ENCODE data around the gene CROCC2. TPM values are rescaled to one million over a fixed set of nuclear protein-coding genes. Genes with fewer than 3 reads are reported as not detected.

Gene CROCC2
- polyA plus RNA-seq, 4 donors, result 0.13 to 0.18 TPM; not detected in 2

DNA sequence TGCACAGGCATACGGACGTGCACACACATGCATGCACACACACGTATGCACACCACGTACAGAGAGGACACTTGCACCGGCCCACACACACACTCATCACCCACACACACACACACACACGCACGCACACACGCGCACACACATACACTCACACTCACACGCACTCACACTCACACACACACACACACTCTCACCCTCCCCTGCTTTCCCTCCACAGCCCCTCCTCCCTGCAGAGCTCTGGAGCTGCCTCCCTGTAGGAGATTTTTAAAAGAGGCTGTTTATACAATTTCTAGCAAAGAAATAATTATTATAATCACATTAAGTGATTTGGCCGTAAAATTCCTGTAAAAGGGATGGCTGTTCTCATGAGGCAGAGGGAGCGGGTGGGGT, 55.8 kb downstream of the CROCC2 start:
- no peak overlapping the region for H3K27ac ChIP-seq (ENCODE audit: low read depth in 1 of 3, low read length in 2 of 3)
- DNase-seq (no peak), FAIRE-seq (no peak)
- 62 to 81% (median 64%) methylated on average over 12 of the region's 12 CpGs for WGBS, 3 donors
- peaks cover 0 to 53% (median 2%) of the 10 kb centered on the region in 3 donors for H3K4me1 ChIP-seq (ENCODE audit: control insufficient read depth in 3 of 3, insufficient read depth in 2 of 3, low read depth in 1 of 3, low read length in 2 of 3)
- H3K9me3 ChIP-seq (ENCODE audit: control insufficient read depth in 2 of 2, insufficient read depth in 1 of 2, low read depth in 1 of 2, low read length in 1 of 2), result no peaks in the 10 kb centered on the region
- no peak overlapping the region for H3K4me3 ChIP-seq (ENCODE audit: low read depth in 1 of 3, low read length in 3 of 3)
- H3K36me3 ChIP-seq (ENCODE audit: control insufficient read depth in 3 of 3, insufficient read depth in 2 of 3, low read depth in 1 of 3, low read length in 3 of 3), result no peaks in the 10 kb centered on the region
- no peaks in the 10 kb centered on the region for H3K27me3 ChIP-seq (ENCODE audit: control insufficient read depth in 3 of 3, insufficient read depth in 3 of 3, low read length in 3 of 3)

DNA sequence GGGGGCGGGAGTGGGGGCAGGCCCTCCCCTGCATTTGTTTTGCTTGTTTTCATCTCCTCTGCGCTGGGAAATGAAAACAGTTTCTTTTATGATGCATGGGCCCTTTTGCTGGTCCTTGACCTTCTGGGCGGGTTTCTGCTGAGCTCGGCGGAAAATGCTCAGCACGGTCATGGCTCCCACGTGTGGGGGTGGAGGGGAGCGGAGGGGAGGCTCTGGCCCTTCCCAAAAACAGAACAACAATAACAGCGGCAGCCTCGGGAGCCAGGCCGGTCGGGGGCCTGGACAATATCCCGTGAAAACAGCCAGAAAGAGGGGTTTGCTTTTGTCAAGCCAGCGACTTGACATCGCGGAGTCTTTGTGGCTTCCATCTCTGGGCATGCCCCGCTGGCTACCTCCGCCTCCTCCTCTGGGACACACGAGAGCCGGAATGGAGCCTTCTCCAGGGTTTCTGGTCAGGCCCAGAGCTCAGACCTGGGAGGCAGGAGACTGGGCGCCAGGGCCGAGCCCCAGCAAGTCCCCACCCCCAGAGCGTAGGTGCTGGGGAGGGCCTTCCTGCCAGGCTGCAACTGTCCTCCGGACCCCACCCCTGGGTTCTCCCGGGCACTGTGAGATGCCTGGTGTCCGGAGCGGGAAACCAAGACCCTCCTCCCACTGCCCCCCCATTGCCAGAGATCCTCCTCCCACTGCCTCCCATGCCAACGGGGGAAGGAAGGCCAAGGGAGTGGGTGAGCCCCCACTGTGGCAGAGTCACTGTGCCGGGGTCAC, 56.3 kb downstream of the CROCC2 start:
- H3K27me3 ChIP-seq (ENCODE audit: control insufficient read depth in 3 of 3, insufficient read depth in 3 of 3, low read length in 3 of 3), result no peaks in the 10 kb centered on the region
- WGBS, 3 donors, result 51 to 67% (median 58%) methylated on average over 25 to 29 of the region's 29 CpGs
- peaks cover 0 to 53% (median 2%) of the 10 kb centered on the region in 3 donors for H3K4me1 ChIP-seq (ENCODE audit: control insufficient read depth in 3 of 3, insufficient read depth in 2 of 3, low read depth in 1 of 3, low read length in 2 of 3)
- no peak for FAIRE-seq
- H3K9me3 ChIP-seq (ENCODE audit: control insufficient read depth in 2 of 2, insufficient read depth in 1 of 2, low read depth in 1 of 2, low read length in 1 of 2), result no peaks in the 10 kb centered on the region
- H3K4me3 ChIP-seq (ENCODE audit: low read depth in 1 of 3, low read length in 3 of 3), result no peak overlapping the region
- H3K27ac ChIP-seq (ENCODE audit: low read depth in 1 of 3, low read length in 2 of 3), result peak overlapping the region; percentile 52 to 84 (median 75)
- H3K36me3 ChIP-seq (ENCODE audit: control insufficient read depth in 3 of 3, insufficient read depth in 2 of 3, low read depth in 1 of 3, low read length in 3 of 3), result no peaks in the 10 kb centered on the region
- peak; percentile 5 to 63 for DNase-seq

DNA sequence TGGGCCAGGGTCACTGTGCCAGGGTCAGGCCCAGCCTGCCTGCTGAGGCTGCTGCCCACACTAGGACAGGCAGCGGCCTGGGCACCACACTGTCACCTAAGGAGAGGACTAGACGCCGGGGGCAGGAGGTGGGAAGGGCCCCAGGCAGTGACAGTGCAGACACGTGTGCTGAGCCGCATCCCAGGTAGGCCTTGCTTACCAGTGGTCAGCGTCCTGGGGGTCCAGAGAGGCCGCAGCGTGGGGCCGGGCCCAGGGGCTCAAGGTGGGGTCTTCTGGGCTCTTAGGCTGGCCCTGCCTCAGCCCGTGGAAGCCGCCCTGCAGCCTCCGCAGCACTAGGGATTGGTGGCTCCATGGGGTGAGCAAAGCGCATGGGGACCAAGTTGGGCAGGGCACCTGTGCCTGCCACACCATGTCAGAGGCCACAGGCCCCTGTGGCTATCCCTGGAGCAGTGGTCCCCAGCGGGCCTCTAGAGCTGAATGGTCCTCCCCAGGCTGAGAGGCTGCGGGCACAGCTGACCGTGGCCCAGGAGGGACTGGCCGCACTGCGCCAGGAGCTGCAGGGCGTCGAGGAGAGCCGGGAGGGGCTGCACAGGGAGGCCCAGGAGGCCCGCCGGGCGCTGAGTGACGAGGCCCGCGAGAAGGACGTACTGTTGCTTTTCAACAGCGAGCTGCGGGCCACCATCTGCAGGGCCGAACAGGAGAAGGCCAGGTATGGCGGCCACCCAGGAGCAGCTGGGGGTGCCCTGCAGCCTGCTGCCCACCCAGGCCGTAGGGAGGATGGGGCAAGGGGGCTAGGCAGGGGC, 57.1 kb downstream of the CROCC2 start:
- no peak for FAIRE-seq

DNA sequence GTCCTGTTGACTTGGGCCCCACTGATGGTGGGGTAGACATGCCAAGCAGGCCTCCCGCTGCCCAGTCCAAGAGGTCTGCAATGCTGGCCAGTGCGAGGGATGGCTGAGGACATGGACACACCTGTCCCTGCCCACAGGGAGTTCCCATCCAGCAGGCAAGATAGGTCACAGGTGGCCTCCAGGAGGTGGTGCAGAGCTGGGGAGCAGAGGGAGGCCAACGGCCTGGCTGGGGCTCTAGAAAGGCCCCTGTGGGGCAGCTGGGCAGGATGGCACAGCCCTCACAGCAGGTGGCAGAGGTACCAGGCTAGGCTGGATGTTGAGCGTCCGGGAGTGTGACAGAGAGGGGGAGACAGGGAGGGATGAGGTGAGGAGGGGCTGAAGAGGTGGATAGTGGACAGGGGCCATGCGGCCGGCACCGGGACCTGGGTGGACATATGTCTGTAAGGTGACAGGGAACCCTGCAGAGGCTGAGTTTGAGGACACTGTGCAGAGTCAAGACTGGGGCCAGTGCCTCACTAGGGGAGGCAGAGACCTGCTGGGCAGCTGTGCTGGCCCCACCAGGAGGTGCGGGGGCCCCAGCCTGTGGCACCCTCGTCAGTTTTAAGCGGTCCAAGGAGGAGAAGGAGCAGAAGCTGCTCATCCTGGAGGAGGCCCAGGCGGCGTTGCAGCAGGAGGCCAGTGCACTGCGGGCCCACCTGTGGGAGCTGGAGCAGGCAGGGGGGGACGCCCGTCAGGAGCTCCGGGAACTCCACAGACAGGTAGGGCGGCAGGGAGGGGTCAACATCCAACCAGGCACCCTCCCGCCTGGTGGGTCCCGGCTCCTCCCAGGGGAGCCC, 58.0 kb downstream of the CROCC2 start:
- no peak for FAIRE-seq
- WGBS, 3 donors, result 91 to 93% (median 91%) methylated on average over 20 of the region's 20 CpGs
- Histone ChIP-seq H3K4me3 (ENCODE audit: low read depth in 1 of 3, low read length in 3 of 3) (no peak overlapping the region), H3K36me3 (ENCODE audit: control insufficient read depth in 3 of 3, insufficient read depth in 2 of 3, low read depth in 1 of 3, low read length in 3 of 3) (no peaks in the 10 kb centered on the region), H3K27ac (ENCODE audit: low read depth in 1 of 3, low read length in 2 of 3) (no peak overlapping the region), H3K4me1 (ENCODE audit: control insufficient read depth in 3 of 3, insufficient read depth in 2 of 3, low read depth in 1 of 3, low read length in 2 of 3) (peaks cover 0 to 47% (median 2%) of the 10 kb centered on the region in 3 donors), H3K27me3 (ENCODE audit: control insufficient read depth in 3 of 3, insufficient read depth in 3 of 3, low read length in 3 of 3) (no peaks in the 10 kb centered on the region), H3K9me3 (ENCODE audit: control insufficient read depth in 2 of 2, insufficient read depth in 1 of 2, low read depth in 1 of 2, low read length in 1 of 2) (no peaks in the 10 kb centered on the region)
- no peak for DNase-seq

More for the DNA sequence above, 57.1 kb downstream of the CROCC2 start:
- Histone ChIP-seq H3K36me3 (ENCODE audit: control insufficient read depth in 3 of 3, insufficient read depth in 2 of 3, low read depth in 1 of 3, low read length in 3 of 3) (no peaks in the 10 kb centered on the region), H3K9me3 (ENCODE audit: control insufficient read depth in 2 of 2, insufficient read depth in 1 of 2, low read depth in 1 of 2, low read length in 1 of 2) (no peaks in the 10 kb centered on the region), H3K4me1 (ENCODE audit: control insufficient read depth in 3 of 3, insufficient read depth in 2 of 3, low read depth in 1 of 3, low read length in 2 of 3) (peaks cover 0 to 48% (median 2%) of the 10 kb centered on the region in 3 donors), H3K4me3 (ENCODE audit: low read depth in 1 of 3, low read length in 3 of 3) (no peak overlapping the region), H3K27ac (ENCODE audit: low read depth in 1 of 3, low read length in 2 of 3) (peak overlapping the region; percentile 52 to 84 (median 75)), H3K27me3 (ENCODE audit: control insufficient read depth in 3 of 3, insufficient read depth in 3 of 3, low read length in 3 of 3) (no peaks in the 10 kb centered on the region)
- WGBS, 3 donors, result 92 to 94% (median 93%) methylated on average over 28 to 33 of the region's 33 CpGs
- DNase-seq, result no peak

DNA sequence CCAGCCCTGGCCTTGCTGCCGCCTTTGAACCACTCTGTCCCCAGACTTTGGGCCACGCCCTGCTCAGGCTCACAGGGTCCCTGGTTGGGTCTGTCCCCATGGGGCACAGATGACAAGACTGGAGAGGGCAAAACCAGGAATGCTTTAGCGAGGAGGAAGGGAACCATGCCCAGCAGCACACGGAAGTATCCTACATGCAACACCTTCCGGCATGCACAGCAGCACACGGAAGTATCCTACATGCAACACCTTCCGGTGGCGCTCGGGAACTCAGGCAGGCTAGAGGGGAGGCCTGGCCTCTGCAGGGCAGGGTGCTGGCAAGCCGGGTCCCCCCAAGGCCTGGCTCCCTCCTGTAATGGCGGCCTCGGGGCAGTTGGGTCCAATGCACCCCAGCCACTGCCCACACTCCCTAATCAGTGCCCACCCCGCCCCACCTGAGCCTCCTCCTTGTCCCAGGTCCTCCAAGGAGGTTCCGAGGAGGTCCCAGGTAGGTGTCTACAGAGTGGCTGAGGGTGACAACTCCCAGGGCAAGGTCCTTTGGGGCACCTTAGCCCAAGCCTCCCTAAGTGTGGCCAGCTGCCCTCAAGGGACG, 58.7 kb downstream of the CROCC2 start:
- Histone ChIP-seq H3K36me3 (ENCODE audit: control insufficient read depth in 3 of 3, insufficient read depth in 2 of 3, low read depth in 1 of 3, low read length in 3 of 3) (no peaks in the 10 kb centered on the region), H3K4me3 (ENCODE audit: low read depth in 1 of 3, low read length in 3 of 3) (no peak overlapping the region), H3K27me3 (ENCODE audit: control insufficient read depth in 3 of 3, insufficient read depth in 3 of 3, low read length in 3 of 3) (no peaks in the 10 kb centered on the region), H3K9me3 (ENCODE audit: control insufficient read depth in 2 of 2, insufficient read depth in 1 of 2, low read depth in 1 of 2, low read length in 1 of 2) (no peaks in the 10 kb centered on the region), H3K27ac (ENCODE audit: low read depth in 1 of 3, low read length in 2 of 3) (no peak overlapping the region), H3K4me1 (ENCODE audit: control insufficient read depth in 3 of 3, insufficient read depth in 2 of 3, low read depth in 1 of 3, low read length in 2 of 3) (peaks cover 0 to 42% (median 2%) of the 10 kb centered on the region in 3 donors)
- no peak for FAIRE-seq
- 88 to 91% (median 89%) methylated on average over 13 to 15 of the region's 15 CpGs for WGBS, 3 donors
- DNase-seq, result no peak

DNA sequence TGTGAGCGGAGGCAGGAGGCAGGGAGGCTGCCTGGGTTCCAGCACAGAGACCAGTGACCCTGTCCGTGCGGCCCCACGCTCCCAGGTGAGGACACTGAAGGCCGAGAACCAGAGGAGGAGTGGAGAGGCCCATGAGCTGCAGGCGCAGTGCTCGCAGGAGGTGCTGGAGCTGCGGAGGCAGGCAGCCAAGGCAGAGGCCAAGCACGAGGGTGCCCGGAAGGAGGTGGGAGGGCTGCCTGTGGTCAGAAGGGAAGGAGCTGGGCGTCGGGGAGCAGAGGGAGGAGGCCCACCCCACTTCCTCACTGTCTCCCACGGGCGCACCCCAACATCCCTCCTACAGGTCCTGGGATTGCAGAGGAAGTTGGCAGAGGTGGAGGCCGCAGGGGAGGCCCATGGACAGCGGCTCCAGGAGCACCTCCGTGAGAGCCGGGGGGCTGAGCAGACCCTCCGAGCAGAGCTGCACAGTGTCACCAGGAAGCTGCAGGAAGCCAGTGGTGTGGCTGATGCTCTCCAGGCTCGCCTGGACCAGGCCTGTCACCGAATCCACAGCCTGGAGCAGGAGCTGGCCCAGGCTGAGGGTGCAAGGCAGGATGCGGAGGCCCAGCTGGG, 59.3 kb downstream of the CROCC2 start:
- no peak for DNase-seq
- no peak for FAIRE-seq
- 77 to 87% (median 81%) methylated on average over 19 to 22 of the region's 22 CpGs for WGBS, 3 donors
- Histone ChIP-seq H3K4me3 (ENCODE audit: low read depth in 1 of 3, low read length in 3 of 3) (no peak overlapping the region), H3K27me3 (ENCODE audit: control insufficient read depth in 3 of 3, insufficient read depth in 3 of 3, low read length in 3 of 3) (no peaks in the 10 kb centered on the region), H3K9me3 (ENCODE audit: control insufficient read depth in 2 of 2, insufficient read depth in 1 of 2, low read depth in 1 of 2, low read length in 1 of 2) (peaks cover 0 to 2% of the 10 kb centered on the region in 2 donors), H3K36me3 (ENCODE audit: control insufficient read depth in 3 of 3, insufficient read depth in 2 of 3, low read depth in 1 of 3, low read length in 3 of 3) (no peaks in the 10 kb centered on the region), H3K27ac (ENCODE audit: low read depth in 1 of 3, low read length in 2 of 3) (no peak overlapping the region), H3K4me1 (ENCODE audit: control insufficient read depth in 3 of 3, insufficient read depth in 2 of 3, low read depth in 1 of 3, low read length in 2 of 3) (peaks cover 0 to 36% (median under 1%) of the 10 kb centered on the region in 3 donors)

DNA sequence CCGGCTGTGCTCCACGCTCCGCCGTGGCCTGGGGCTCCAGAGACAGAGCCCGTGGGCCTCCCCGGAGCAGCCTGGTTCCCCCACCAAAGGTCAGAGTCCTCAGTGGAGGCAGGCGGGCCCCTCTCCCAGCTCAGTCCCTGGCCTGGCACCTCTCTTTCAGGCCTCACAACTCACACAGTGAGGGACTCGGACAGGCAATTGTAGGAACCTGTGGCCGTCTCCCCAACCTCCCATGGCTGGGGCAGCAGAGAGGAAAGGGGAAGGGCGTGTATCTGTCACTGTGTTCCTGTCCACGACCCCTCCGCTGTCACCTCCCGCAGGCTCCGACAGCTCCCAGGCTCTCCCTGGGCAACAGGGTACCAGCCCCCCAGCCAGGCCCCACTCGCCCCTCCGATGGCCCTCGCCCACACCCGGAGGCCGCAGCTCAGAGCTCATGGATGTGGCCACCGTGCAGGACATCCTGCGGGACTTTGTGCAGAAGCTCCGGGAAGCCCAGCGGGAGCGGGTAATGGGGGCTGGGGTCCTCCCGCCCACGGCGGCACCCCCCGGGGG, 59.8 kb downstream of the CROCC2 start:
- Histone ChIP-seq H3K4me3 (ENCODE audit: low read depth in 1 of 3, low read length in 3 of 3) (no peak overlapping the region), H3K27ac (ENCODE audit: low read depth in 1 of 3, low read length in 2 of 3) (no peak overlapping the region), H3K9me3 (ENCODE audit: control insufficient read depth in 2 of 2, insufficient read depth in 1 of 2, low read depth in 1 of 2, low read length in 1 of 2) (peaks cover 0 to 4% of the 10 kb centered on the region in 2 donors), H3K27me3 (ENCODE audit: control insufficient read depth in 3 of 3, insufficient read depth in 3 of 3, low read length in 3 of 3) (no peaks in the 10 kb centered on the region), H3K36me3 (ENCODE audit: control insufficient read depth in 3 of 3, insufficient read depth in 2 of 3, low read depth in 1 of 3, low read length in 3 of 3) (no peaks in the 10 kb centered on the region), H3K4me1 (ENCODE audit: control insufficient read depth in 3 of 3, insufficient read depth in 2 of 3, low read depth in 1 of 3, low read length in 2 of 3) (peaks cover 0 to 31% (median 0%) of the 10 kb centered on the region in 3 donors)
- DNase-seq (no peak), FAIRE-seq (no peak)
- WGBS, 3 donors, result 80 to 90% (median 81%) methylated on average over 25 to 28 of the region's 28 CpGs

Data from small intestine (tissue), 7 donors.